Left renal pelvis (tissue), 4 donors: ENCODE data around the gene PRORP. TPM values are rescaled to one million over a fixed set of nuclear protein-coding genes. Genes with fewer than 3 reads are reported as not detected.

Source experiments
- polyA plus RNA-seq, 4 donors: library from polyadenylated mRNA; unstranded; fragments of 120-200 nt; gene quantifications; one replicate each; pipeline ENCODE4 v1.2.1, GENCODE V29; 2013; ENCODE audit not compliant: insufficient read length in 4 of 4

PRORP gene
- polyA plus RNA-seq, 4 donors = 21.0 to 33.4 (median 29.9) TPM

Other genes with a start within 250 kb of the PRORP start
- gene BAZ1A, start 247.2 kb upstream of the PRORP start, polyA plus RNA-seq = 10 to 100 TPM; 15.3 to 32.5 (median 27.9) TPM
- gene SRP54, start 139.6 kb upstream of the PRORP start, polyA plus RNA-seq = 10 to 100 TPM; 53.7 to 76.9 (median 73.0) TPM
- gene FAM177A1, start 76.3 kb upstream of the PRORP start, polyA plus RNA-seq = 10 to 100 TPM; 41.0 to 71.3 (median 56.3) TPM
- 10 to 100 TPM; 42.8 to 57.2 (median 49.7) TPM for gene PPP2R3C, start 562 bp upstream of the PRORP start, polyA plus RNA-seq
- gene PSMA6, start 169.8 kb downstream of the PRORP start, polyA plus RNA-seq = 100 to 1,000 TPM; 126 to 196 (median 175) TPM